Measurements from ENCODE around the gene ABCA3. TPM values are rescaled to one million over a fixed set of nuclear protein-coding genes. Genes with fewer than 3 reads are reported as not detected.

ABCA3 gene
- polyA plus RNA-seq, 1 donor, result 4.7 TPM

GRCh38 chr16:2333231-2333630 is 7.3 kb downstream of the ABCA3 start:
- DNase-seq, result no peak
- Histone ChIP-seq H3K4me3 (ENCODE audit: low read length) (no peak overlapping the region), H3K27me3 (ENCODE audit: control insufficient read depth, insufficient read depth, low read length) (peaks cover 47% of the 10 kb centered on the region), H3K36me3 (ENCODE audit: control insufficient read depth, insufficient read depth, low read length) (no peaks in the 10 kb centered on the region), H3K27ac (ENCODE audit: low read length) (no peak overlapping the region), H3K9me3 (ENCODE audit: control insufficient read depth, low read depth, low read length) (peaks cover 2% of the 10 kb centered on the region), H3K4me1 (ENCODE audit: control insufficient read depth, insufficient read depth, low read length) (no peaks in the 10 kb centered on the region)
- WGBS (ENCODE audit: insufficient coverage, low lambda C conversion rate), result 90% methylated on average over 2 of the region's 9 CpGs

GRCh38 chr16:2331931-2332267 is 8.6 kb downstream of the ABCA3 start:
- WGBS (ENCODE audit: insufficient coverage, low lambda C conversion rate), result no CpG with 5 or more reads among the region's 5 CpGs
- H3K9me3 ChIP-seq (ENCODE audit: control insufficient read depth, low read depth, low read length), result peaks cover 2% of the 10 kb centered on the region
- no peak overlapping the region for H3K4me3 ChIP-seq (ENCODE audit: low read length)
- no peak overlapping the region for H3K27ac ChIP-seq (ENCODE audit: low read length)
- no peaks in the 10 kb centered on the region for H3K36me3 ChIP-seq (ENCODE audit: control insufficient read depth, insufficient read depth, low read length)
- peaks cover 38% of the 10 kb centered on the region for H3K27me3 ChIP-seq (ENCODE audit: control insufficient read depth, insufficient read depth, low read length)
- H3K4me1 ChIP-seq (ENCODE audit: control insufficient read depth, insufficient read depth, low read length), result no peaks in the 10 kb centered on the region
- no peak for DNase-seq

GRCh38 chr16:2331199-2331930 is 9.2 kb downstream of the ABCA3 start:
- Histone ChIP-seq H3K4me3 (ENCODE audit: low read length) (no peak overlapping the region), H3K27me3 (ENCODE audit: control insufficient read depth, insufficient read depth, low read length) (peaks cover 37% of the 10 kb centered on the region), H3K27ac (ENCODE audit: low read length) (no peak overlapping the region), H3K36me3 (ENCODE audit: control insufficient read depth, insufficient read depth, low read length) (no peaks in the 10 kb centered on the region), H3K4me1 (ENCODE audit: control insufficient read depth, insufficient read depth, low read length) (no peaks in the 10 kb centered on the region), H3K9me3 (ENCODE audit: control insufficient read depth, low read depth, low read length) (peaks cover 2% of the 10 kb centered on the region)
- DNase-seq, result no peak
- 88% methylated on average over 3 of the region's 23 CpGs for WGBS (ENCODE audit: insufficient coverage, low lambda C conversion rate)

GRCh38 chr16:2329532-2329931 is 11.0 kb downstream of the ABCA3 start:
- peaks cover 33% of the 10 kb centered on the region for H3K27me3 ChIP-seq (ENCODE audit: control insufficient read depth, insufficient read depth, low read length)
- no peak overlapping the region for H3K27ac ChIP-seq (ENCODE audit: low read length)
- no peaks in the 10 kb centered on the region for H3K4me1 ChIP-seq (ENCODE audit: control insufficient read depth, insufficient read depth, low read length)
- WGBS (ENCODE audit: insufficient coverage, low lambda C conversion rate), result no CpG with 5 or more reads among the region's 5 CpGs
- H3K4me3 ChIP-seq (ENCODE audit: low read length), result no peak overlapping the region
- no peaks in the 10 kb centered on the region for H3K36me3 ChIP-seq (ENCODE audit: control insufficient read depth, insufficient read depth, low read length)
- peaks cover 2% of the 10 kb centered on the region for H3K9me3 ChIP-seq (ENCODE audit: control insufficient read depth, low read depth, low read length)
- no peak for DNase-seq

GRCh38 chr16:2328428-2328827 is 12.1 kb downstream of the ABCA3 start:
- Histone ChIP-seq H3K27ac (ENCODE audit: low read length) (no peak overlapping the region), H3K9me3 (ENCODE audit: control insufficient read depth, low read depth, low read length) (peaks cover 2% of the 10 kb centered on the region), H3K4me3 (ENCODE audit: low read length) (no peak overlapping the region), H3K4me1 (ENCODE audit: control insufficient read depth, insufficient read depth, low read length) (no peaks in the 10 kb centered on the region), H3K36me3 (ENCODE audit: control insufficient read depth, insufficient read depth, low read length) (no peaks in the 10 kb centered on the region), H3K27me3 (ENCODE audit: control insufficient read depth, insufficient read depth, low read length) (peaks cover 33% of the 10 kb centered on the region)
- no CpG with 5 or more reads among the region's 12 CpGs for WGBS (ENCODE audit: insufficient coverage, low lambda C conversion rate)
- DNase-seq, result no peak

- peaks cover 2% of the 10 kb centered on the region for H3K9me3 ChIP-seq (ENCODE audit: control insufficient read depth, low read depth, low read length)
- no peak for DNase-seq
- H3K36me3 ChIP-seq (ENCODE audit: control insufficient read depth, insufficient read depth, low read length), result no peaks in the 10 kb centered on the region
- no CpG with 5 or more reads among the region's 11 CpGs for WGBS (ENCODE audit: insufficient coverage, low lambda C conversion rate)
- no peaks in the 10 kb centered on the region for H3K4me1 ChIP-seq (ENCODE audit: control insufficient read depth, insufficient read depth, low read length)
- H3K27ac ChIP-seq (ENCODE audit: low read length), result no peak overlapping the region
- peaks cover 19% of the 10 kb centered on the region for H3K27me3 ChIP-seq (ENCODE audit: control insufficient read depth, insufficient read depth, low read length)
- no peak overlapping the region for H3K4me3 ChIP-seq (ENCODE audit: low read length)
These were observed 14.3 kb downstream of the ABCA3 start for GRCh38 chr16:2326191-2326590.

GRCh38 chr16:2325791-2326190 is 14.7 kb downstream of the ABCA3 start:
- Histone ChIP-seq H3K4me1 (ENCODE audit: control insufficient read depth, insufficient read depth, low read length) (no peaks in the 10 kb centered on the region), H3K4me3 (ENCODE audit: low read length) (no peak overlapping the region), H3K36me3 (ENCODE audit: control insufficient read depth, insufficient read depth, low read length) (no peaks in the 10 kb centered on the region), H3K27ac (ENCODE audit: low read length) (no peak overlapping the region), H3K9me3 (ENCODE audit: control insufficient read depth, low read depth, low read length) (peaks cover 2% of the 10 kb centered on the region), H3K27me3 (ENCODE audit: control insufficient read depth, insufficient read depth, low read length) (peaks cover 18% of the 10 kb centered on the region)
- DNase-seq, result no peak
- WGBS (ENCODE audit: insufficient coverage, low lambda C conversion rate), result 100% methylated on average over 4 of the region's 16 CpGs

GRCh38 chr16:2325181-2325580 is 15.3 kb downstream of the ABCA3 start:
- Histone ChIP-seq H3K36me3 (ENCODE audit: control insufficient read depth, insufficient read depth, low read length) (no peaks in the 10 kb centered on the region), H3K27me3 (ENCODE audit: control insufficient read depth, insufficient read depth, low read length) (peaks cover 14% of the 10 kb centered on the region), H3K9me3 (ENCODE audit: control insufficient read depth, low read depth, low read length) (peaks cover 2% of the 10 kb centered on the region), H3K27ac (ENCODE audit: low read length) (no peak overlapping the region), H3K4me3 (ENCODE audit: low read length) (no peak overlapping the region), H3K4me1 (ENCODE audit: control insufficient read depth, insufficient read depth, low read length) (no peaks in the 10 kb centered on the region)
- WGBS (ENCODE audit: insufficient coverage, low lambda C conversion rate), result no CpG with 5 or more reads among the region's 7 CpGs
- DNase-seq, result no peak

GRCh38 chr16:2324296-2324859 is 16.1 kb downstream of the ABCA3 start:
- Histone ChIP-seq H3K36me3 (ENCODE audit: control insufficient read depth, insufficient read depth, low read length) (no peaks in the 10 kb centered on the region), H3K4me1 (ENCODE audit: control insufficient read depth, insufficient read depth, low read length) (no peaks in the 10 kb centered on the region), H3K27ac (ENCODE audit: low read length) (no peak overlapping the region), H3K4me3 (ENCODE audit: low read length) (no peak overlapping the region), H3K27me3 (ENCODE audit: control insufficient read depth, insufficient read depth, low read length) (peaks cover 9% of the 10 kb centered on the region), H3K9me3 (ENCODE audit: control insufficient read depth, low read depth, low read length) (no peaks in the 10 kb centered on the region)
- no CpG with 5 or more reads among the region's 26 CpGs for WGBS (ENCODE audit: insufficient coverage, low lambda C conversion rate)
- no peak for DNase-seq

- H3K4me3 ChIP-seq (ENCODE audit: low read length), result no peak overlapping the region
- H3K36me3 ChIP-seq (ENCODE audit: control insufficient read depth, insufficient read depth, low read length), result no peaks in the 10 kb centered on the region
- H3K27ac ChIP-seq (ENCODE audit: low read length), result no peak overlapping the region
- no peaks in the 10 kb centered on the region for H3K4me1 ChIP-seq (ENCODE audit: control insufficient read depth, insufficient read depth, low read length)
- no CpG with 5 or more reads among the region's 8 CpGs for WGBS (ENCODE audit: insufficient coverage, low lambda C conversion rate)
- DNase-seq, result no peak
- H3K27me3 ChIP-seq (ENCODE audit: control insufficient read depth, insufficient read depth, low read length), result peaks cover 7% of the 10 kb centered on the region
- H3K9me3 ChIP-seq (ENCODE audit: control insufficient read depth, low read depth, low read length), result no peaks in the 10 kb centered on the region
These were observed 16.8 kb downstream of the ABCA3 start for GRCh38 chr16:2323701-2324100.

GRCh38 chr16:2319606-2320005 is 20.9 kb downstream of the ABCA3 start:
- peaks cover 4% of the 10 kb centered on the region for H3K27me3 ChIP-seq (ENCODE audit: control insufficient read depth, insufficient read depth, low read length)
- no peaks in the 10 kb centered on the region for H3K36me3 ChIP-seq (ENCODE audit: control insufficient read depth, insufficient read depth, low read length)
- no peaks in the 10 kb centered on the region for H3K4me1 ChIP-seq (ENCODE audit: control insufficient read depth, insufficient read depth, low read length)
- H3K27ac ChIP-seq (ENCODE audit: low read length), result no peak overlapping the region
- H3K4me3 ChIP-seq (ENCODE audit: low read length), result no peak overlapping the region
- no peak for DNase-seq
- H3K9me3 ChIP-seq (ENCODE audit: control insufficient read depth, low read depth, low read length), result no peaks in the 10 kb centered on the region
- no CpG with 5 or more reads among the region's 23 CpGs for WGBS (ENCODE audit: insufficient coverage, low lambda C conversion rate)

Measured in large intestine (tissue), 3 donors.